ENCODE data around the gene EYS.

DNA sequence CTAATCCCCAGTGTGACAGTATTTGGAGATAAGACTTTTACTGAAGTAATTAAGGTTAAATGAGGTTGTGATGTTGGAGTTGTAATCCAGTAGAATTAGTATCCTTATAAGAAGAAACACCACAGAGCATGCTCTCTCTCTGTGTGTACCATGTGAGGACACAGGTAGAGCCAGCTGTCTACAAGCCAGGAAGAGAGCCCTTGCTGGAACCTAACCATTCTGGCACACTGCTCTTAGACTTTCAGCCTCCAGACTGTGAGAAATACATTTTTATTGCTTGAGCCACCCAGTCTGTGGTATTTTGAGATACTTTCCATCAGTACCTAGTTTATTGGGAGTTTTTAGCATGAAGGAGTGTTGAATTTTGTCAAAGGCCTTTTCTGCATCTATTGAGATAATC is 1961.2 kb downstream of the EYS start:
- TF ChIP-seq POLR2A (IDR thresholded peaks at IDR 0.05) (no peak), CTCF (IDR thresholded peaks at IDR 0.05) (no peak), POLR2AphosphoS5 (IDR thresholded peaks at IDR 0.05) (no peak)
